Measurements from ENCODE around the gene TBL3.

DNA sequence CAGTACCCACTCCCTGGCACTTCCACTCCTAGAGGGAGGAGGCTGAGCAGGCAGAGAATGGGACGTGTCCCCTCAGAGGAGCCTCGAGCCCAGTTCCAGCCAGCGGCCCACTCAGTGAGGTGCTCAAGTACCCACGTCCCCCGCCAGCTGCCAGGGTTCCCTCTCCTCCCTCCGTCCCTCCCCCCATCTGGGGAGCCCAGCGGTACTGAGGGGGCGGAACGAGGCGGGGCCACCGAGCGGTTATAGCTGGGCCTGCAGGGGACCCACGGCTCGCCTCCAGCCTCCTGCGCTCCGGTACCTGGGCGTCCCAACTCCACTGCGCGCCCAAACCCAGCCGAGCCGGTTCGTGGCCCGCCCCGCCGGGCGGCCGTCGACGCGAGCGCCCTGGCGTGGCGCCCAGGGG is 47.7 kb downstream of the TBL3 start, which contains the start of gene NPW:
- TF ChIP-seq, protein P1, sequence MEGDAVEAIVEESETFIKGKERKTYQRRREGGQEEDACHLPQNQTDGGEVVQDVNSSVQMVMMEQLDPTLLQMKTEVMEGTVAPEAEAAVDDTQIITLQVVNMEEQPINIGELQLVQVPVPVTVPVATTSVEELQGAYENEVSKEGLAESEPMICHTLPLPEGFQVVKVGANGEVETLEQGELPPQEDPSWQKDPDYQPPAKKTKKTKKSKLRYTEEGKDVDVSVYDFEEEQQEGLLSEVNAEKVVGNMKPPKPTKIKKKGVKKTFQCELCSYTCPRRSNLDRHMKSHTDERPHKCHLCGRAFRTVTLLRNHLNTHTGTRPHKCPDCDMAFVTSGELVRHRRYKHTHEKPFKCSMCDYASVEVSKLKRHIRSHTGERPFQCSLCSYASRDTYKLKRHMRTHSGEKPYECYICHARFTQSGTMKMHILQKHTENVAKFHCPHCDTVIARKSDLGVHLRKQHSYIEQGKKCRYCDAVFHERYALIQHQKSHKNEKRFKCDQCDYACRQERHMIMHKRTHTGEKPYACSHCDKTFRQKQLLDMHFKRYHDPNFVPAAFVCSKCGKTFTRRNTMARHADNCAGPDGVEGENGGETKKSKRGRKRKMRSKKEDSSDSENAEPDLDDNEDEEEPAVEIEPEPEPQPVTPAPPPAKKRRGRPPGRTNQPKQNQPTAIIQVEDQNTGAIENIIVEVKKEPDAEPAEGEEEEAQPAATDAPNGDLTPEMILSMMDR (IDR thresholded peaks at IDR 0.05): no peak
- TF ChIP-seq, protein P2, sequence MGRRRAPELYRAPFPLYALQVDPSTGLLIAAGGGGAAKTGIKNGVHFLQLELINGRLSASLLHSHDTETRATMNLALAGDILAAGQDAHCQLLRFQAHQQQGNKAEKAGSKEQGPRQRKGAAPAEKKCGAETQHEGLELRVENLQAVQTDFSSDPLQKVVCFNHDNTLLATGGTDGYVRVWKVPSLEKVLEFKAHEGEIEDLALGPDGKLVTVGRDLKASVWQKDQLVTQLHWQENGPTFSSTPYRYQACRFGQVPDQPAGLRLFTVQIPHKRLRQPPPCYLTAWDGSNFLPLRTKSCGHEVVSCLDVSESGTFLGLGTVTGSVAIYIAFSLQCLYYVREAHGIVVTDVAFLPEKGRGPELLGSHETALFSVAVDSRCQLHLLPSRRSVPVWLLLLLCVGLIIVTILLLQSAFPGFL (CRISPR knock-in tag; IDR thresholded peaks at IDR 0.05; ENCODE audit: borderline replicate concordance): no peak
- TF ChIP-seq SP1 (CRISPR knock-in tag; conservative IDR thresholded peaks at IDR 0.05): no peak; the same call in none of the 2 replicates
- TF ChIP-seq, protein P3, sequence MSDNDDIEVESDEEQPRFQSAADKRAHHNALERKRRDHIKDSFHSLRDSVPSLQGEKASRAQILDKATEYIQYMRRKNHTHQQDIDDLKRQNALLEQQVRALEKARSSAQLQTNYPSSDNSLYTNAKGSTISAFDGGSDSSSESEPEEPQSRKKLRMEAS (CRISPR knock-in tag; IDR thresholded peaks at IDR 0.05): no peak
- TF ChIP-seq NR3C1 (CRISPR knock-in tag; conservative IDR thresholded peaks at IDR 0.05; ENCODE audit: low read depth): no peak
- TF ChIP-seq, protein P4, sequence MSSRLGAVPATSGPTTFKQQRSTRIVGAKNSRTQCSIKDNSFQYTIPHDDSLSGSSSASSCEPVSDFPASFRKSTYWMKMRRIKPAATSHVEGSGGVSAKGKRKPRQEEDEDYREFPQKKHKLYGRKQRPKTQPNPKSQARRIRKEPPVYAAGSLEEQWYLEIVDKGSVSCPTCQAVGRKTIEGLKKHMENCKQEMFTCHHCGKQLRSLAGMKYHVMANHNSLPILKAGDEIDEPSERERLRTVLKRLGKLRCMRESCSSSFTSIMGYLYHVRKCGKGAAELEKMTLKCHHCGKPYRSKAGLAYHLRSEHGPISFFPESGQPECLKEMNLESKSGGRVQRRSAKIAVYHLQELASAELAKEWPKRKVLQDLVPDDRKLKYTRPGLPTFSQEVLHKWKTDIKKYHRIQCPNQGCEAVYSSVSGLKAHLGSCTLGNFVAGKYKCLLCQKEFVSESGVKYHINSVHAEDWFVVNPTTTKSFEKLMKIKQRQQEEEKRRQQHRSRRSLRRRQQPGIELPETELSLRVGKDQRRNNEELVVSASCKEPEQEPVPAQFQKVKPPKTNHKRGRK (CRISPR knock-in tag; IDR thresholded peaks at IDR 0.05; ENCODE audit: borderline replicate concordance): no peak
- no peak for TF ChIP-seq IRF2 (CRISPR knock-in tag; IDR thresholded peaks at IDR 0.05; ENCODE audit: borderline replicate concordance, low read depth)
